ENCODE results near the gene MGLL. TPM values are rescaled to one million over a fixed set of nuclear protein-coding genes. Genes with fewer than 3 reads are reported as not detected.

MGLL gene
- total RNA-seq, 1 donor from 2014 or later: 27.3 TPM

- Histone ChIP-seq H3K79me2 (ENCODE audit: insufficient read depth, low read length) (no peaks in the 10 kb centered on the region), H3K9me3 (ENCODE audit: insufficient read depth, low read depth, low read length) (no peaks in the 10 kb centered on the region), H3K4me2 (ENCODE audit: low read length) (no peak overlapping the region), H3K9ac (ENCODE audit: low read length) (no peak overlapping the region), H3K27me3 (ENCODE audit: insufficient read depth, low read length) (no peaks in the 10 kb centered on the region), H4K20me1 (ENCODE audit: insufficient read depth, low read length) (no peaks in the 10 kb centered on the region), H3K4me1 (ENCODE audit: insufficient read depth, low read length) (peaks cover 22% of the 10 kb centered on the region), H3K36me3 (ENCODE audit: insufficient read depth, low read length) (no peaks in the 10 kb centered on the region), H3K27ac (ENCODE audit: low read depth, low read length) (no peak overlapping the region), H3K4me3 (ENCODE audit: insufficient read depth, low read depth, low read length) (no peak overlapping the region), H2AFZ (ENCODE audit: low read depth, low read length) (no peak overlapping the region)
- no peak for TF ChIP-seq EZH2 (IDR thresholded peaks at IDR 0.05; ENCODE audit: insufficient read depth, low read length)
- no peak for TF ChIP-seq CTCF (IDR thresholded peaks at IDR 0.05; ENCODE audit: insufficient read depth, low read depth, low read length)
- no peaks in the 10 kb centered on the region for H3K27me3 Mint-ChIP-seq (ENCODE audit: low read depth, unreplicated experiment)
- peaks cover 6% of the 10 kb centered on the region for H3K4me1 Mint-ChIP-seq (ENCODE audit: low read depth, unreplicated experiment)
- H3K27ac Mint-ChIP-seq (ENCODE audit: unreplicated experiment): no peak overlapping the region
- FAIRE-seq (no peak), DNase-seq (ENCODE audit: low read depth) (no peak)
- H3K4me3 Mint-ChIP-seq (ENCODE audit: unreplicated experiment): no peak overlapping the region
- H3K9me3 Mint-ChIP-seq (ENCODE audit: unreplicated experiment): peaks cover 10% of the 10 kb centered on the region
- peaks cover 19% of the 10 kb centered on the region for H3K36me3 Mint-ChIP-seq (ENCODE audit: low read depth, unreplicated experiment)
Observed at GRCh38 chr3:127702151-127702578, 120.2 kb downstream of the MGLL start.

- H3K4me3 Mint-ChIP-seq (ENCODE audit: unreplicated experiment): no peak overlapping the region
- Histone ChIP-seq H3K27ac (ENCODE audit: low read depth, low read length) (no peak overlapping the region), H3K79me2 (ENCODE audit: insufficient read depth, low read length) (no peaks in the 10 kb centered on the region), H3K27me3 (ENCODE audit: insufficient read depth, low read length) (no peaks in the 10 kb centered on the region), H3K9ac (ENCODE audit: low read length) (no peak overlapping the region), H4K20me1 (ENCODE audit: insufficient read depth, low read length) (no peaks in the 10 kb centered on the region), H2AFZ (ENCODE audit: low read depth, low read length) (no peak overlapping the region), H3K36me3 (ENCODE audit: insufficient read depth, low read length) (no peaks in the 10 kb centered on the region), H3K4me2 (ENCODE audit: low read length) (no peak overlapping the region), H3K9me3 (ENCODE audit: insufficient read depth, low read depth, low read length) (no peaks in the 10 kb centered on the region), H3K4me3 (ENCODE audit: insufficient read depth, low read depth, low read length) (no peak overlapping the region), H3K4me1 (ENCODE audit: insufficient read depth, low read length) (peaks cover 29% of the 10 kb centered on the region)
- TF ChIP-seq CTCF (IDR thresholded peaks at IDR 0.05; ENCODE audit: insufficient read depth, low read depth, low read length) (no peak), EZH2 (IDR thresholded peaks at IDR 0.05; ENCODE audit: insufficient read depth, low read length) (no peak)
- H3K27me3 Mint-ChIP-seq (ENCODE audit: low read depth, unreplicated experiment): no peaks in the 10 kb centered on the region
- H3K27ac Mint-ChIP-seq (ENCODE audit: unreplicated experiment): no peak overlapping the region
- no peak for DNase-seq (ENCODE audit: low read depth)
- no peak for FAIRE-seq
- peaks cover 7% of the 10 kb centered on the region for H3K4me1 Mint-ChIP-seq (ENCODE audit: low read depth, unreplicated experiment)
- H3K36me3 Mint-ChIP-seq (ENCODE audit: low read depth, unreplicated experiment): peaks cover 19% of the 10 kb centered on the region
- peaks cover 10% of the 10 kb centered on the region for H3K9me3 Mint-ChIP-seq (ENCODE audit: unreplicated experiment)
Observed at GRCh38 chr3:127701280-127701911, 120.9 kb downstream of the MGLL start.

DNA sequence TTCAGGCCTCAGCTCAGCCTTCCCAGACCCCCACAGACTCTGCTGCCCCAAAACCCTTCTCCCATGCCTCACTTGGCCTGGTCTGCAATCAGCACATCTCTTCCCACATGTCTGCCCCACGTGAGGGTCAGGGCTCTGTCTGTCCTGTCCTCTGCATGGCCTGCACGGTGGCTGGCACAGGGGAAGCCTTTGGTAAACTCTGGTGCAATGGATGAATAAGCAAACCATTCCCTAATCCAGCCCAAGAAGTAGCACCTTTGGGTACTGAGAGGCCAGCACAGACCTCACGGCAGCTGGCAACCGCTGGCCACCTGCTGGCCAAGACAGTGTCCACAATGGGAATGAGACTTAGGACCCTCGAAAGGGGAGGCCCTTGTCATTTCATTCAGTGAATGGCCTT is 121.9 kb downstream of the MGLL start:
- no peaks in the 10 kb centered on the region for H3K27me3 Mint-ChIP-seq (ENCODE audit: low read depth, unreplicated experiment)
- peaks cover 19% of the 10 kb centered on the region for H3K36me3 Mint-ChIP-seq (ENCODE audit: low read depth, unreplicated experiment)
- H3K4me1 Mint-ChIP-seq (ENCODE audit: low read depth, unreplicated experiment): peaks cover 7% of the 10 kb centered on the region
- H3K9me3 ChIP-seq (ENCODE audit: insufficient read depth, low read depth, low read length): no peaks in the 10 kb centered on the region
- H3K4me3 Mint-ChIP-seq (ENCODE audit: unreplicated experiment): no peak overlapping the region
- no peak overlapping the region for H3K27ac Mint-ChIP-seq (ENCODE audit: unreplicated experiment)
- no peak overlapping the region for H3K4me3 ChIP-seq (ENCODE audit: insufficient read depth, low read depth, low read length)
- H3K9me3 Mint-ChIP-seq (ENCODE audit: unreplicated experiment): peaks cover 10% of the 10 kb centered on the region
- H3K27ac ChIP-seq (ENCODE audit: low read depth, low read length): no peak overlapping the region
- DNase-seq (ENCODE audit: low read depth) (no peak), FAIRE-seq (no peak)
- TF ChIP-seq EZH2 (IDR thresholded peaks at IDR 0.05; ENCODE audit: insufficient read depth, low read length): no peak
- no peak for TF ChIP-seq CTCF (IDR thresholded peaks at IDR 0.05; ENCODE audit: insufficient read depth, low read depth, low read length)
- no peaks in the 10 kb centered on the region for H4K20me1 ChIP-seq (ENCODE audit: insufficient read depth, low read length)
- H2AFZ ChIP-seq (ENCODE audit: low read depth, low read length): no peak overlapping the region
- H3K36me3 ChIP-seq (ENCODE audit: insufficient read depth, low read length): no peaks in the 10 kb centered on the region
- no peak overlapping the region for H3K4me2 ChIP-seq (ENCODE audit: low read length)
- no peaks in the 10 kb centered on the region for H3K27me3 ChIP-seq (ENCODE audit: insufficient read depth, low read length)
- H3K4me1 ChIP-seq (ENCODE audit: insufficient read depth, low read length): peaks cover 30% of the 10 kb centered on the region
- H3K9ac ChIP-seq (ENCODE audit: low read length): no peak overlapping the region
- no peaks in the 10 kb centered on the region for H3K79me2 ChIP-seq (ENCODE audit: insufficient read depth, low read length)
